Measurements from ENCODE around the gene ZNF552. TPM values are rescaled to one million over a fixed set of nuclear protein-coding genes. Genes with fewer than 3 reads are reported as not detected.
A peak's percentile ranks its signal among the peaks of the same experiment; 100 is the strongest.
"Not testable (repeated sequence)": the region's sequence is repeated elsewhere in the genome, so short reads cannot be mapped to it uniquely, and the experiment has no call there.

ZNF552 gene
- total RNA-seq, 1 experiment from 2014 or later, result 4.2 TPM

DNA sequence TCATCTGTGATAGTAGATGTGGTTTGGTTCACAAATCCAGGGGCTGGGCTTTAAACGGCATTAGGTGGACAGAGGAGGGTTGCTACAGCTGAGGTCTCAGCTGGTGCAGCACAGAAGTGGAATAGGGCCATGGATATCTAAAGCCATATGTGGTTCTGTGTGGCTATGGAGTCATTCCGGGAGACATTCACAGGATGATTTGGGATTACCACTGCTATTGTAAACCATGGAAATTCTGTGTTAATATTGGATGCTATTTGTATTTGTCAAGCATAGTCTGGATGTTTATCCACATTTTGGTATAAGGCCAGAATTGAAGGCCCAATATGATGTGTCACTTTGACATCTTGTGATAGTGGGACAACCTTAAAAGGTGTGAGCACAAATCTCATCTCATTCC, 8.4 kb upstream of the ZNF552 start:
- DNase-seq, H3K27me3 ChIP-seq, H3K9me3 ChIP-seq, H3K4me3 ChIP-seq: not testable (repeated sequence)
- peaks cover 78% of the 10 kb centered on the region for H3K36me3 ChIP-seq

DNA sequence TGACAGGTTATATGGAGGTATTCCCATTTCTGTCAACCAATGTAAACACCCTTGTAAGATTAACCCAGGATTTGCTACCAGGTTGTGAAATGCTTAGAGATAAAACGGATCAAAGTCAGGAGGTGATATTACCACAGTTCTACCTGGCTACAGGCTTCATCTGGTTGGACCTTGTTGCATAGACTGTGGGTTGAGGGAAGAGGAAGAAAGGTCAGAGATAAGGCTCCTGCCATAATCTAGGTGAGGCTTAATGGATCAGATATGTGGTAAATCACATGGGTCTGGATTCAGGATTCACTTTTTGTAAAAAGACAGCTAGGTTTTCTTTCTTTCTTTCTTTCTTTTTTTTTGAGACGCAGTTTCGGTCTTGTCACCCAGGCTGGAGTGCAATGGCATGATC, 6.8 kb upstream of the ZNF552 start:
- not testable (repeated sequence) for DNase-seq, H3K9me3 ChIP-seq

DNA sequence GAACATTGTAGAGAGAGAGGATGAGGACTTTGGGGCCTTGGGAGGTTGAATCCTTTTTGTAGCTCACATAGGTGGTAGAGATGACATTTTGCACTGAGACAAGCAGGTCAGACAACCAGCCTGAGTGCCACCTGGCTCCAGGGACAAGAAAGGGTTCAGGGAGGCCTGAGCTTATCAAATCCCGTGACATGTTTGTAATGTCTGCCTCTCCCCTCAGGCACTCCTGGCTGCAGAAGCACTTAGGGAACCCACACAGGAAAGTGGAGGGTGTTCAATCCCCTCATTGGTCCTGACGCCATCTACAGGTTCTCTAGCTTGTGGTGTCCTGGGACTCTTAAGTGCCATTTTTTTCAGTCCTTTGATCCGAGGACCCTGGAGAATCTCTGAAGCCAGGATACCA, 6.4 kb upstream of the ZNF552 start:
- peaks cover 58% of the 10 kb centered on the region for H3K36me3 ChIP-seq
- not testable (repeated sequence) for H3K27me3 ChIP-seq, H3K9me3 ChIP-seq, DNase-seq
- H3K4me3 ChIP-seq, result peak overlapping the region; percentile 81

More for the DNA sequence above, 6.8 kb upstream of the ZNF552 start:
- not testable (repeated sequence) for H3K4me3 ChIP-seq, H3K27me3 ChIP-seq
- peaks cover 62% of the 10 kb centered on the region for H3K36me3 ChIP-seq

DNA sequence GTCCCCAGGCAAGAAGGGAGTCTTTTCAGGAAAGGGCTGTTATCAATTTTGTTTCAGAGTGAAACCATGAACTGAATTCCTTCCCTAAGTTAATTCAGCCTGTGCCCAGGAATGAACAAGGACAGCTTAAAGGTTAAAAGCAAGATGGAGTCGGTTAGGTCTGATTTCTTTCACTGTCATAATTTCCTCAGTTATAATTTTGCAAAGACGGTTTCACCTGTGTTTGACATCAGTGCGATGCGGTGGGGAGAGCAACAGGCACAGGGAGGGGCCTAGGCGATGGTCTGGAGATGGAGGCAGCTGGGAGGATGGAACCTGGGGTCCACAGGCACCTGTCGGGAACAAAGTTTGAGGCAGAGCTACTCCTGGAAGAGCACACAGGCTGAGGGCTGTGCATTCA, 5.9 kb upstream of the ZNF552 start:
- H3K4me3 ChIP-seq, result peak overlapping the region; percentile 81
- DNase-seq, result no peak
- peaks cover 53% of the 10 kb centered on the region for H3K36me3 ChIP-seq
- H3K9me3 ChIP-seq, result no peaks in the 10 kb centered on the region; the same call in 1 of the 2 replicates
- no peaks in the 10 kb centered on the region for H3K27me3 ChIP-seq

DNA sequence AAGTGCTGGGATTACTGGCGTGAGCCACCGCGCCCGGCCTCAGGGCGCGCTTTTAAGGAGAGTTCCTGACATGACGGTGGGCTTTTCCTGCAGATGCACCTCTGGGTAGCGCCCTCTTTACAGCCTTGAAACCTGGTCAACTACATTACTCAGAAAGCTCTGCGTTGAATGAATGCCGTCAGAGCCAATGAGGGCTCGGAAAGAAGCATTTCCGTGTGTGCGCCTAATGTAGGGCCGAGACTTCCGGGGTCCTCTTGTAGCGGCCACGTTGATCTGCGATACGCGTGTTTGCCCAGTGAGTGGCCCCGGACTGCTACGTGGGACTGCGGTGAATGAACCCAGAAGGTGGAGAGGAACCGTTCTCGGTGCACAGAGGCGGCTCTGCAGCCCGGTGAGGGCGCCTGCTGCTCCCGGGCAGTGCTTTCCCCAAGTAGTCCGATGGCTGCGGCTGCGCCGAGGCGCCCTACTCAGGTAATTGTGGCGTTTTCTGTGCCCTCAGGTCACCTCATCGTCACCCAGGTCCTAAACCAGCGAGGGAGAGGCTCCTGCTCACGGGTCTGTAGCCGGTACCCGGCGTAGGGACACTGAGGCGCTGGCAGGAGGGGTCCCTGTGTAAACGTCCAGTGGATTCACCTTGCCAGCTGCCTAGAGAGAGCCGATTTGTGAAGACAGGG, 4.9 kb upstream of the ZNF552 start:
- Histone ChIP-seq H3K4me3 (peak overlapping the region; percentile 81), H3K9me3 (no peaks in the 10 kb centered on the region; the same call in 1 of the 2 replicates), H3K27me3 (no peaks in the 10 kb centered on the region), H3K36me3 (peaks cover 44% of the 10 kb centered on the region)
- DNase-seq, result peak; percentile 92

DNA sequence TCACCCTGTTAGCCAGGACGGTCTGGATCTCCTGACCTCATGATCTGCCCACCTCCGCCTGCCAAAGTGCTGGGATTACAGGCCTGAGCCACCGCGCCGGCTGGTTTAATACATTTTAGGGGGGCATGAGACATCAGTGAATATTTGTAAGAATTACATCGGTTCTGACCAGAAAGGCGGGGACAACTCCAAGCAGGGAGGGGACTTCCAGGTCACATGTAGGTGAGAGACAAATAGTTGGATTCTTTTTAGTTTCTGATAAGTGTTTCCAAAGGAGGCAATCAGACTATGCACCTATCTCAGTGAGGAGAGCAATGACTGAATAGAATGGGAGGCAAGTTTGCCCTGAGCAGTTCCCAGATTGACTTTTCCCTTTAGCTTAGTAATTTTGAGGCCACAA, 3.7 kb upstream of the ZNF552 start:
- Histone ChIP-seq H3K27me3 (no peaks in the 10 kb centered on the region), H3K36me3 (peaks cover 33% of the 10 kb centered on the region), H3K9me3 (no peaks in the 10 kb centered on the region; the same call in 1 of the 2 replicates), H3K4me3 (no peak overlapping the region)
- DNase-seq, result no peak

DNA sequence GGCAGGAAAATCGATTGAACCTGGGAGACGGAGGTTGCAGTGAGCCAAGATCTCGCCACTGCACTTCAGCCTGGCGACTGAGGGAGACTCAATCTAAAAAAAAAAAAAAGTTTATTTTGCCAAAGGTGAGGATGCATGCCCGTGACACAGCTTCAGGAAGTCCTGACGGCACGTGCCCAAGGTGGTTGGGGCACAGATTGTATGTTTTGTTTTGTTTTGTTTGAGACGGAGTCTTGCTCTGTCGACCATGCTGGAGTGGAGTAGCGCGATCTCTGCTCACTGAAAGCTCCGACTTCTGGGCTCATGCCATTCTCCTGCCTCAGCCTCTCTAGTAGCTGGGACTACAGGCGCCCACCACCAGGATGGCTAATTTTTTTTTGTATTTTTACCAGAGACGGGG, 3.3 kb upstream of the ZNF552 start:
- Histone ChIP-seq H3K27me3 (no peaks in the 10 kb centered on the region), H3K36me3 (peaks cover 30% of the 10 kb centered on the region), H3K4me3 (no peak overlapping the region), H3K9me3 (no peaks in the 10 kb centered on the region; the same call in 1 of the 2 replicates)
- DNase-seq, result no peak

DNA sequence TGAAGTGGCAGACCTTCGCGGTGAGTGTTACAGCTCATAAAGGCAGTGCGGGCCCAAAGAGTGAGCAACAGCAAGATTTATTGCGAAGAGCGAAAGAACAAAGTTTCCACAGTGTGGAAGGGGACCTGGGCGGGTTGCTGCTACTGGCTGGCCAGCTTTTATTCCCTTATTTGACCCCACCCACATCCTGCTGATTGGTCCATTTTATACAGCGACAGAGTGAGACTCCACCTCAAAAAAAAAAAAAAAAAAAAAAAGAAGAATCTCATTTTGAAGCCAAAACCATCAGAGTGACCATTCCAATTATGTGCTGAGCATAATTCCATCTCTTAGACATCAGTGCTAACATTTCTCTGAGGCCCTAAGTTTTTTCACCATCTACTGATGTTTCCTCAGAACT, 1.9 kb upstream of the ZNF552 start:
- H3K4me3 ChIP-seq, result no peak overlapping the region
- no peak for DNase-seq
- no peaks in the 10 kb centered on the region; the same call in 1 of the 2 replicates for H3K9me3 ChIP-seq
- H3K36me3 ChIP-seq, result peaks cover 25% of the 10 kb centered on the region
- no peaks in the 10 kb centered on the region for H3K27me3 ChIP-seq

DNA sequence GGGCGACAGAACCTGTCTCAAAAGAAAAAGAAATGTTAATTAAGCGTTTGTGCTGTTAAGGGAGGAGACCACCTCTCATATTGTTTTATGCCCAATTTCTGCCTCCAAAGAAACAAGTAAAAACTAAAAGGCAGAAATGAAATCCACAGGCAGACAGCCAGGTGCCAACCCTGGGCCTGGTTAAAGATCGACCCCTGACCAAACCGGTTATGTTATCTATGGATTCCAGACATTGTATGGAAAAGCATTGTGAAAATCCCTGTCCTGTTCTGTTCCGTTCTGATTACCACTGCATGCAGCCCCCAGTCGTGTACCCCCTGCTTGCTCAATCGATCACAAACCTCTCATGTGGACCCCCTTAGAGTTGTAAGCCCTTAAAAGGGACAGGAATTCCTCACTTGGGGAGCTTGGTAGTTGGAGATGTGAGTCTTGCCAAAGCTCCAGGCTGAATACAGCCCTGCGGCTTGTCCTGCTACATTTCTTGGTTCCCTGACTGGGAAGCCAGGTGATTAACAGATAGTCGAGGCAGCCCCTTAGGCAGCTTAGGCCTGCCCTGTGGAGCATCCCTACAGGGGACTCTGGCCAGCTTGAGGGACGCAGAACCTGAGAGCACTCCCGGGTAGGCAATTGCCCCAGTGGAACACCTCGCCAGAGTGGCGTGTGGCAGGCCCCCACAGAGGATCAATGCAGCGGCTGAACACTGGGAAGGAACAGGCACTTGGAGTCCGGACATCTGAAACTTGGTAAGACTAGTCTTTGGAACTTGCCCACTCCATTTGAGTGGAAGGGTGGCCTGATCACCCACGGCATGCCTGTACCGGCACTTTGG, 748 bp upstream of the ZNF552 start:
- peaks cover 18% of the 10 kb centered on the region for H3K36me3 ChIP-seq
- no peaks in the 10 kb centered on the region for H3K27me3 ChIP-seq
- no peaks in the 10 kb centered on the region for H3K9me3 ChIP-seq
- no peak overlapping the region for H3K4me3 ChIP-seq
- DNase-seq, result no peak

DNA sequence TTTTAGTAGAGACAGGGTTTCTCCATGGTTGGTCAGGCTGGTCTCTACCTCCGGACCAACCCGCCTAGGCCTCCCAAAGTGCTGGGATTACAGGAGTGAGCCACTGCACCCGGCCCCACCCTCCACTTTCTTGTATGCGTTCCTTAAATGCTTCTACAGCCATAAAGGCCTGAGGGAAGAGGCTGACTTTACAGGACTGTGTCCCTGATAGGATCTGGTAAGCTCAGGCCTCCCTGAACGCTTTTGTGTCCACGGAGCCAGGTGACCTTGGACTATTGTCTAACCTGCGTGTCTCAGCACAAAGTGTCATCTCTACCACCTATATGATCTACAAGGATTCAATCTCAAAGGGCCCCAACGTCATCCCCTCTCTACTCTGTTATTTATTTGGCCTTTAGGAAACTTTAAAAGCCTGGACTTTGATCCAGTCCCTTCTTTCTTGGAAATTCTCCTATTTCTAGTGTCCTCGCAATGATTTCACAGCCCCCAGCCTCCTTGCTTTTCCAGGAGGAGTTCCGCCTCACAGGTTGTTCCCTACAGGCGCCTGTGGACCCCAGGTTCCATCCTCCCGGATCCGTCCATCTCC, 701 bp downstream of the ZNF552 start:
- H3K4me3 ChIP-seq, result peak overlapping the region; percentile 72
- no peaks in the 10 kb centered on the region for H3K9me3 ChIP-seq
- H3K36me3 ChIP-seq, result peaks cover 27% of the 10 kb centered on the region
- no peaks in the 10 kb centered on the region for H3K27me3 ChIP-seq
- DNase-seq, result no peak

DNA sequence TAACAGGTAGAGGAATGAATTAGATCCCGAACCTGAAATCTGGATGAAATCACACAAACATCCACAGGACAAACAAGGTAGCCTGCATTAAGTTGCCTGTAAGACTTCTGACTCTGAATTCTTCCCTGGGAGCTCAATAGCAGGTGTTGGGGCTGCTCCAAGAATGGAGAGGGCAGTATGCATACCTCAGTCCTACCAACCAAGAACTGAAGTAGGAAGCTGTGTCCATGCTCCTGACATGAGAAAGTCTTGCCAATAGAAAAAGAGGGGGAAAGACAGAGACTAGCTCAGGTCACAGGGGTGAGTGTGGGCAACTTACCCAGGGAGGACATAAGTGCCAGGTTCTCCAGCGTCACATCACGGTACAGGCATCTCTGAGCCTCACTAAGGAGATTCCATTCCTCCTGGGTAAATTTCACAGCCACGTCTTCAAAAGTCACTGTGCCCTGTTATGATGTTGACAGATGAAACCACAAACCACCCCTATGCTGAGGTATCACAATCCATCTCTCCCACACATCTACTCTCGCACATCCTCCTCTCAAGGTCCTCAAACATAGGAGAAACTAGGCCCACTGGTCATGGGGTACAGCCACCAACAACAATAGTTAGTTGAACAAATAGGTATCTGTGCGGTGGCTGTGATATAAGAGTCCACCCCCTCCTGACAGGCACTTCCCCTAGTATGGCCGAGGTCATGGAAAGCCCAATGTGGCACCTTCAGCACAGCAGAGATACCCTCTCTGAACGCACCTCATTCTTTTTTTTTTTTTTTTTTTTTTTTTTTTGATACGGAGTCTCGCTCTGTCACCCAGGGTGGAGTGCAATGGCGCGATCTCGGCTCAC, 1.5 kb downstream of the ZNF552 start:
- peaks cover 31% of the 10 kb centered on the region for H3K36me3 ChIP-seq
- H3K27me3 ChIP-seq, H3K9me3 ChIP-seq, H3K4me3 ChIP-seq, DNase-seq: not testable (repeated sequence)

DNA sequence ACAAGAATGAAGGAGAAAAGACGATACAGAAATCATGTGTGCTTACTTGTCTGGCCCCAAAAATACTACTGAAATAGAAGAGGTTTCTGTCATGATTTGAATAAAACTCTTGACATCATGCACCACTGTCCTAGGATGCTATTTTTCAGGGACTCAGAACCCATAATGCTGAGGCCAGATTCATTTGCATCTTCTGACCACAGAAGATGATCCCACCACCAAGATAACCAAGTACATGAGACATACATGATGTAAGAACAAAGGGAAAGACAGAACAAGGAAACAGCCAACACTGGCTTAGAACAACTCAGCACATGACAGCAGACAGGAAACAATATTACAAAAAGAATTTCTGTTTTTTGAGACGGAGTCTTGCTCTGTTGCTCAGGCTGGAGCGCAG, 2.5 kb downstream of the ZNF552 start:
- Histone ChIP-seq H3K27me3 (no peaks in the 10 kb centered on the region), H3K4me3 (no peak overlapping the region), H3K9me3 (no peaks in the 10 kb centered on the region), H3K36me3 (peaks cover 41% of the 10 kb centered on the region)
- DNase-seq, result no peak

DNA sequence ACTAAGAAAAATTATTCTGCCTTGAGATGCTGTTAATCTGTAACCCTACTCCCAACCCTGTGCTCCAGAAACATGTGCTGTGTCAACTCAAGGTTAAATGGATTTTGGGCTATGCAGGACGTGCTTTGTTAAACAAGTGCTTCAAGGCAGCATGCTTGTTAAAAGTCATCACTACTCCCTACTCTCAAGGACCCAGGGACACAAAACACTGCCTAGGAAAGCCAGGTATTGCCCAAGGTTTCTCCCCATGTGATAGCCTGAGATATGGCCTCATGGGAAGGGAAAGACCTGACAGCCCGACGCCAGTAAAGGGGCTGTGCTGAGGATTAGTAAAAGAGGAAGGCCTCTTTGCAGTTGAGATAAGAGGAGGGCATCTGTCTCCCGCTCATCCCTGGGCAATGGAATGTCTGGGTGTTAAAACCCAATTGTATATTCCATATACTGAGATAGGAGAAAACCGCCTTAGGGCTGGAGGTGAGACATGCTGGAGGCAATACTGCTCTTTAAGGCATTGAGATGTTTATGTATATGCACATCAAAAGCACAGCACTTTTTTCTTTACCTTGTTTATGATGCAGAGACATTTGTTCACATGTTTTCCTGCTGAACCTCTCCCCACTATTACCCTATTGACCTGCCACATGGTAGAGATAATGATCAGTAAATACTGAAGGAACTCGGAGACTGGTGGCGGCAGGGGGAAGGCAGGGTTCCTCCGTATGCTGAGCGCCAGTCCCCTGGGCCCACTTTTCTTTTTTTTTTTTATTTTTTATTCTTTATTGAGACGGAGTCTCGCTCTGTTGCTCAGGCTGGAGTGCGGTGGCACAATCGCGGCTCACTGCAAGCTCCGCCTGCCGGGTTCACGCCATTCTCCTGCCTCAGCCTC, 4.1 kb downstream of the ZNF552 start:
- not testable (repeated sequence) for H3K27me3 ChIP-seq, DNase-seq, H3K9me3 ChIP-seq

DNA sequence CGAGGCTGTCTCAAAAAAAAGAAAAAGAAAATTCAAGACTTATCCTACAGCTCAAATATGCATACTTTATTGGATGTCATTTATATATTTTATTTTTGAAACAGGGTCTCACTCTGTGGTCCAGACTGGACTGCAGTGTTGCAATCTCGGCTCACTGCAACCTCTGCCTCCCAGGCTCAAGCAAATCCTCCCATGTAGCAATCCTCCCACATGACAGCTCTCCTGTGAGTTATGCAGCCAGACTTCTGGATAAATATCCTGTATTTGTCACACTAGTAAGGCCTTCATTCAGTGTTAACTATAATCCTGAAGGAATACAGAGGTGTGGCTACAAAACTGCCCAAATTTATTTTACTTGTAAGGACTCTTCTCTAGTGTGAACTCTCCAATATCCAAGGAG, 7.2 kb downstream of the ZNF552 start:
- no peak overlapping the region for H3K4me3 ChIP-seq
- peaks cover 57% of the 10 kb centered on the region for H3K36me3 ChIP-seq
- DNase-seq, result no peak
- no peaks in the 10 kb centered on the region for H3K27me3 ChIP-seq
- H3K9me3 ChIP-seq, result no peaks in the 10 kb centered on the region

More for the DNA sequence above, 4.1 kb downstream of the ZNF552 start:
- H3K36me3 ChIP-seq, result peaks cover 55% of the 10 kb centered on the region
- not testable (repeated sequence) for H3K4me3 ChIP-seq

DNA sequence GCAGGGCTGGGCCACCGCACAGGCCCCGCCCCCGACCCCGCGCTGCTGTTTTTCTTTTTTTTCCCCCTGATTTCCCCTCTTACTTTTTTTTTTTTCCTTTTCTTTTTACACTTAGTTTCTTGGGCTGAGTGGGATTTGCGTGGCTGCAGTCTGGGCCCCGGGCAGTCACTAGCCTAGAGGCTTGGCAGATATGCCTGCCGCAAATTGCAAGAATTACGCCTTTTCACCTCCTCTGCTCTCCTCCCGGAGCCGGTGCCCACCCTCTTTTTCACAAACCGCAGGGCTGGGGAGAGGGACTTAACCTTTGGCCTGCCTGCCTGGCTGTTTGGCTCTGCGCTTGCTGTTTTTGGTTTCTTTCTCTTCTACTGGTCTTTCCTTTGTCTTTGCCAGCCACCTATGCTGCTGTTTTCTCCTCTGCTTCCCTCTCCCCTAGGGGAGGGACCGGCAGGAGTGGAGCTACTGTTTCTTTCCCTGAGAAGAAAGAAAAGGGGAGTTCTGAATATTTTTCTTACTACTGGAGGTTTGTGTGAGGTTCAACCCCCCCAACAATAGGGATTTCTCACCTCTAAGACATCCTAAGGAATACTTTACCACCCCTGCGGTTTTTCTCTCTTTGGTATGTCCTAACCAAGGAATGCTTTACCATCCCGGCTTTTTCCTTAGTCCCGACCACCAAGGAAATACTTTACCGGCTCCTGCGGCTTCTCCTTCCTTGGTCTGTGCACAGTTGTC, 11.0 kb downstream of the ZNF552 start:
- H3K9me3 ChIP-seq, result no peaks in the 10 kb centered on the region
- H3K36me3 ChIP-seq, result peaks cover 44% of the 10 kb centered on the region
- no peaks in the 10 kb centered on the region for H3K27me3 ChIP-seq
- peak overlapping the region; percentile 44 for H3K4me3 ChIP-seq
- peak; percentile 51 for DNase-seq

Data from MG63 (cell line).